CD4-positive, alpha-beta T cell treated with Interleukin-10 for 1 hour (primary cell): ENCODE measurements around the gene EYA3.
A peak's percentile ranks its signal among the peaks of the same experiment; 100 is the strongest.

Experiments used
- DNase-seq: peaks from one replicate; pipeline ENCODE4 v3.0.0-alpha.2; 2020

Gene EYA3

DNA sequence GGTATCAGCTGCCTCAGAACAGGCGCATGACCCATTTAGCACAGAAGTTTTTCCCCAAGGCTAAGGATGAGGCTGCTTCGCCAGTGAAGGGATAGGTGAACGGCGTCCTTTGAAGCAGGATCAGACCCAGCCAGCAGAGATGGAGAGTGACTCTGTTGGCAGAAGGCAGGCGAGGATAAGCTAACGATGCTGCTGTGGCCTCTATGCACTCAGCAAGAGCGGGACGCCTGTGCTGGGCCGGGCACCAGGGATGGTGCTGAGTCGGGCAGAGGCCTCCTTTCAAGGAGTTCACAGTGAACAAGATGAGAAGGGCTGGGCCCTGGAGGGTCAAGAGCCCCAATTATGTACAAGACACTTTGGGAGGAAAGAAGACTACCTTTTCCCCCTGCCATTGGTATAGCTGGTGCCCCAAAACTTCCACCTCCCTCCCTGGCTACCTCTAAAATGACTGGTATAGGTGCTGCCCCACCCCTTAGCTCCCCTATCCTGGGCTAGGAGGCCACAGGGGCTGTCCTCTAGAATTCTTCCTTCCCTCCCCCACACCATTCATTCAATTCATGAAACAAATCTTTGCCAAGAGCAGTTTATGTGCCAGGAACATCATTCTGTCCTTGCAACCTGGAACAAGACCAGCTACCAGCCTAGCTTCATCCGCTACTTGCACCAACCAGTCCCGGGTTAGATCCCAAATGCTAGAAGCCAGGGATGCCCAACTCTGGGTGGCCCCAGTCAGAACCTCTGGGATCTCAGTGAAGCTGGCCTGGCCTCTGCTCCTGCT lies 121.1 kb downstream of the EYA3 start:
- DNase-seq: no peak

DNA sequence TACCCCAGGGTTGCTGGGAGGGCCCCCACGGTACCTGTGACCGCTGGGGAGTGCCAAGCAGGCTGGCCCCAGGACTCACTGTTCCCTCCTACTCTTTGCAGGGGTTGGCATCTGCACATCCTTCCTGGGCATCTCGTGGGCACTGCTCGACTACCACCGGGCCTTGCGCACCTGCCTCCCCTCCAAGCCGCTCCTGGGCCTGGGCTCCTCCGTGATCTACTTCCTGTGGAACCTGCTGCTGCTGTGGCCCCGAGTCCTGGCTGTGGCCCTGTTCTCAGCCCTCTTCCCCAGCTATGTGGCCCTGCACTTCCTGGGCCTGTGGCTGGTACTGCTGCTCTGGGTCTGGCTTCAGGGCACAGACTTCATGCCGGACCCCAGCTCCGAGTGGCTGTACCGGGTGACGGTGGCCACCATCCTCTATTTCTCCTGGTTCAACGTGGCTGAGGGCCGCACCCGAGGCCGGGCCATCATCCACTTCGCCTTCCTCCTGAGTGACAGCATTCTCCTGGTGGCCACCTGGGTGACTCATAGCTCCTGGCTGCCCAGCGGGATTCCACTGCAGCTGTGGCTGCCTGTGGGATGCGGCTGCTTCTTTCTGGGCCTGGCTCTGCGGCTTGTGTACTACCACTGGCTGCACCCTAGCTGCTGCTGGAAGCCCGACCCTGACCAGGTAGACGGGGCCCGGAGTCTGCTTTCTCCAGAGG lies 121.9 kb downstream of the EYA3 start:
- no peak for DNase-seq

DNA sequence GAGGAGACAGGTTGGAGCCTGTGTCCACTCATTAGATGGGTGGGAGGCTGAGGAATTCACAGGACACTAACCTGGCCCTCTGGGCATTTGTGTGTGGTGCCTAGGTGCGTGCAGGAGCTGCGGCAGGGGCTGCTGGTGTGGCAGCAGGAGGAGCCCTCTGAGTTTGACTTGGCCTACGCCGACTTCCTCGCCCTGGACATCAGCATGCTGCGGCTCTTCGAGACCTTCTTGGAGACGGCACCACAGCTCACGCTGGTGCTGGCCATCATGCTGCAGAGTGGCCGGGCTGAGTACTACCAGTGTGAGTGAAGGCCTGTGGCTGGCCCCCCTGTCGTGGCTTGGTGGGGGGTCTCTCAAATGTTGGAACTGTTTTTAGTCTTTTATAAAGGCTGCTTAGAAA lies 125.0 kb downstream of the EYA3 start:
- DNase-seq: no peak

- DNase-seq: no peak
Measured at GRCh38 chr1:27961646-27962221, 126.7 kb downstream of the EYA3 start.

DNA sequence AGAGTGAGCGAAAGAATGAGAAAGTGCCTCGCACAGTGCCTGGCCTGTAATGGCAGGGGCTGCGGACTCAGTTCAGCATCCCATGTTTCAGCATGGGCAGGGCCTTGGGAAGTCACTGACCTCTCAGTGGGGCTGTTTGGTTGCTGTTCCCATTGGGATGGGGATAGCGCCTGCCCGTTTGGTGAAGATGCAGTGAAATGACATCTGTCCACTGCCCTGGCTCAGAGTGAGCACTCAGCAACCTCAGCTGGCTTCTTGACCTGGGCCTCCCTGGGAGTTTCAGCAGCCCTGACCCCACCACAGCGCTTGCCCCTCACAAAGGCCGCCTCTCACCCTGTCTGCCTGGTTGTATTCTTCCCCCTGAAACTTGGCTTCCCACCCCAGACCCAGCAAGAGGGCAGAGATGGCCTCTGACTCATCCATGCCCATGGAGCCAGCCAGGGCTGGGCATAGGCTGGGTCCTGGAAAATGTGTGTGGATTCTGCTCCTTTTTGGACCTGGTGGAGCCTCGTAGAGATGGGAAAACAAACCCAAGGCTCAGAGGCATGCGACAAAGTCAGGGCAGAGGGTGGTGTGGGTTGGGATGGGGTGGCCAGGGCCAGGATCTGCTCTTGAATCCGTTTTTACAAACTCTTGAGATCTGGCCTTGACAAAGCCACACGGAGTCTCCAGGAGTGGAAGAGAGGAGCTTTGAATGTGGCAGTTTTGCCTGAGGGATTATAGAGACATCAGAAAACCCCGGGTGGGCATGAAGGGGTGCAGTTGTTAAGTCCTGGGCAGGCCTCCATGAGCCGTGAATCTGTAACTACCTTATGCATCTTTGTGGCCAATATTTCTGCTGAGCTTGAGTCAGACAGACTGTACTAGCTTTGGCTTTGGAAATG lies 127.4 kb downstream of the EYA3 start:
- DNase-seq: no peak

- DNase-seq: peak; percentile 86
Measured at GRCh38 chr1:27959792-27960603, 128.4 kb downstream of the EYA3 start, which contains the start of gene XKR8. Gene XKR8, plus strand, starts transcription at chr1:27959973. Its CDS starts 97 bp downstream, at chr1:27960070.

DNA sequence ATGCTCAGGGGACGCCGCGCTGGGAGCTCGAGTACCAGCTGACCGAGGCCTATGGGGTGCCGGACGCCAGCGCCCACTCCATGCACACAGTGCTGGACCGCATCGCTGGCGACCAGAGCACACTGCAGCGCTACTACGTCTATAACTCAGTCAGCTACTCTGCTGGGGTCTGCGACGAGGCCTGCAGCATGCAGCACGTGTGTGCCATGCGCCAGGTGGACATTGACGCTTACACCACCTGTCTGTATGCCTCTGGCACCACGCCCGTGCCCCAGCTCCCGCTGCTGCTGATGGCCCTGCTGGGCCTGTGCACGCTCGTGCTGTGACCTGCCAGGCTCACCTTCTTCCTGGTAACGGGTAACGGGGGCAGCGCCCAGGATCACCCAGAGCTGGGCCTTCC lies 129.9 kb downstream of the EYA3 start:
- DNase-seq: no peak

- DNase-seq: no peak
Measured at GRCh38 chr1:27957655-27958054, 130.8 kb downstream of the EYA3 start.

GRCh38 chr1:27956761-27957160 lies 131.6 kb downstream of the EYA3 start:
- no peak for DNase-seq

DNA sequence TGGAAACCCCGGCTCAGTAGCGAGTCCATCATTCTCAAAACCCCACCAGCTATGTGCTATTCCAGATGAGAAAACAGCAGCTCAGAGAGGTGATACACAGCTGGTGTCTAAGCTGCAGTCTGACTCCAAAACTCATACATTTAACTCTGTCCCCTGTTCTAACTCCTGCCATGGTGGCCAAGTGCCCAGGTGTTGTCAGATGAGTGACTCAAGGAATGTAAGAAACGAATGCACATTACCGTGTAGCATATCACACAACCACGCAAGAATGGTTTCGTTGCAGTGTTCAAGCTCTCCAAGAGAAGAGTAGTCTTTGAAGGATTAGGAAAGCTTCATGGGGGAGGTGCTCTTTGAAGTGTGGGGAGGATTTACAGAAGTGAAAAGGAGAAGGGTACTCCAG lies 133.3 kb downstream of the EYA3 start:
- no peak for DNase-seq

DNA sequence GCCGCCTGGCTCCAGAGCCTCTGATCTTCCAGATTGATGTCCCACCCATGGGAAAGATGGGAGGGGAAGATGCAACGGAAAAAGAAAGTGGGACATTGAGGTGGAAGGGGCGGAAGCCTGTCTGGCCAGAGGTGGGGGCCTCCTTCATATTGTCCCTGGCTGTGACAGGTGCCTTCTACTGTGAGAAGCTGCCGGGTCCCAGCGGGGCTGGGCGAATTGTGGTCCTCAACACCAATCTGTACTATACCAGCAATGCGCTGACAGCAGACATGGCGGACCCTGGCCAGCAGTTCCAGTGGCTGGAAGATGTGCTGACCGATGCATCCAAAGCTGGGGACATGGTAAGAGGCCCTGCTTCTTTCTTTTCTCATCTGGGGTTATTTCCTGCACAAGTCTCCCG lies 134.2 kb downstream of the EYA3 start:
- DNase-seq: no peak

DNA sequence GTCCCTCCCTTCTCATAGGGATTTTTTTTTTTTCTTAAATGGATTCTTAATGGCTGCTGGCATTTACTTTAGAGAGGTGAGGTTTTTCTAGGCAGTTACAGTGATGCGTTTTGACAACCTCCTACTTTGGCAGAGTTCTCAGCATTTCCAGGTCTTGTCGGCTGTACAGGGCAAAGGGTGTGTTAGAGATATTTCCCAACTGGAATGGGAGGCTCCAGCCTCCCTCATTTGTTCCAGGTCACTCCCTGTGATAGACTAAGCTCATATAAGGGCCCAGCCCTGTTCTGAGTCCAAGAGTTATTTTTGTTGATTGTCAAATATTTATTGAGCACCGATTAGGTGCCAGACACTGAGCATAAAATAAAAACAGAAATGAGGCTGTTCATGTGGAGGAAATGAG lies 136.3 kb downstream of the EYA3 start:
- DNase-seq: no peak

DNA sequence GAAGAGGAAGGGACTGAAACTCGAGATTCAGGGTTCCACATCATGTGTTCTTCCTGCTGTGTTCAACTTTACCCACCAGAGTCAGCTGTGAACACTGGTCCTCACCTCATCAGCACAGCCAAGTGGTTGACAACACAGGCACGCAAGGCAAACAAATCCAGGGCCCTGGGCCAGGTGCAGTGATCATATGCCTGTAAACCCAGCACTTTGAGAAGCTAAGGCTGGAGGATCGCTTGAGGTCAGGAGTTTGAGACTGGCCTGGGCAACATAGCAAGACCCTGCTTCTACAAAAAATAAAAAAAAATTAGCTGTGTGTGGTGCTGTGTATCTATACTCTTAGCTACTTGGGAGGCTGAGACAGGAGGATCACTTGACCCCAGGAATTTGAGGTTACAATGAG lies 137.0 kb downstream of the EYA3 start:
- no peak for DNase-seq

- no peak for DNase-seq
Measured at GRCh38 chr1:27949027-27949426, 139.4 kb downstream of the EYA3 start.

DNA sequence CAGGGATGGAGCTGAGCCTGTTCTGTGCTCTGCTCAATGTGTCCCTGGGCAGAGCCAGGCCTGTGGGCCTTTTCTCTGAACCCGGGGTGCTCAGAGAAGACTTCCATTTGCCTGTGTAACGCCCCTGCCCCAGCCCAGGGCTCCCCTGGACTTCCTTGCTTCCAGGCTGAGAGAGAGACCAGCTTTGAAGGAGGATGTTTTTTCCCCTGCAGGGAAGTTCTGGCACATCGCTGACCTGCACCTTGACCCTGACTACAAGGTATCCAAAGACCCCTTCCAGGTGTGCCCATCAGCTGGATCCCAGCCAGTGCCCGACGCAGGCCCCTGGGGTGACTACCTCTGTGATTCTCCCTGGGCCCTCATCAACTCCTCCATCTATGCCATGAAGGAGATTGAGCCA lies 143.4 kb downstream of the EYA3 start:
- no peak for DNase-seq

GRCh38 chr1:27941671-27942540 lies 146.5 kb downstream of the EYA3 start:
- no peak for DNase-seq

DNA sequence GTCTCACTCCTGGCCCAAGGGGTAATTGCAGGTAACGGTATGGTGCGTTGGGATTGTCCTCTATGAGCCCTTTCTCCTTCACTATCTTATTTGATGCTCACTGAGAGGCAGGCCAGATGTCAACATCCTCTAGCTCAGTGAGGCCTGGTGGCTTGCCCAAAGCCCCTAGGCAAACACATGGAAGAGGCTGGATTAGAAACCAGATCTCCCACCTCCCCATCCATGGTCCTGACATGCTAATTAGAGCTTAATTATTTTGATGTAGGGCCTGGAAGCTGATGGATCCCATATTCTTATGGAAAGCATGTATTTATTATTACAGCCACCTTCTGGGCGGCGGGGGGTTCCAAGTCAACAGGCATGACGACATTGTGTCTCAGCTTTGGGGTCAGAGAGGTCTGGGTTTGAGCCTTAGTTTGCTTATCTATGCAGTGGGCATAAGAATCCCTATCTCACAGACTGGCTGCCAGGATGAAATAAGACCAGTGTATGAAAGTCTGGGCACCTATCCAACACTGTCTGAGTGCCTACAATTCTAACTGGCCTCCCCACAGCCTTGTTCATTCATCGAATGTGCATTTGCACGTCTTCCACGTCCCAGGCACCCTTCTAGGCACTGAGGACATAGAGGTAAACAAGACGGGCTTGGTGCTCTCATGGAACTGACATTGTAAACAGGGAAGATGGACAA lies 147.4 kb downstream of the EYA3 start:
- DNase-seq: no peak

DNA sequence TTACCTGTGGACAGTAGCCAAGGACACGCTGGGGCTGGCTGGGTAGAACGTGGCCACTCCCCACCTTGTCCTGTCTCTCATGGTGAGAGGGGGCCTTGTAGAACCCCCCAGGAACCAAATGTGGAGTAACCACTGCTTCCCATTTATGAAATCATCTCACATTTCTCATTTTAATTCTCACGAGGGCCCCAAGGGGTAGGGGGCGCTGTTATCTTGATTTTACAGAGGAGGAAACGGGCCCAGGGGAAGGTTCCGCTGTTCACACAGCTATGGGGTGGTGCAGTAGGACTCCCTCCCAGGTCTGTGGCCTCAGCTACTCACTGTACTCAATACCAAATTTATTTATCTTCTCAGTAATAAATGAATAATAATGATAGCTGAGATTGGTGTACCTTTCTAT lies 148.1 kb downstream of the EYA3 start:
- peak; percentile 83 for DNase-seq

DNA sequence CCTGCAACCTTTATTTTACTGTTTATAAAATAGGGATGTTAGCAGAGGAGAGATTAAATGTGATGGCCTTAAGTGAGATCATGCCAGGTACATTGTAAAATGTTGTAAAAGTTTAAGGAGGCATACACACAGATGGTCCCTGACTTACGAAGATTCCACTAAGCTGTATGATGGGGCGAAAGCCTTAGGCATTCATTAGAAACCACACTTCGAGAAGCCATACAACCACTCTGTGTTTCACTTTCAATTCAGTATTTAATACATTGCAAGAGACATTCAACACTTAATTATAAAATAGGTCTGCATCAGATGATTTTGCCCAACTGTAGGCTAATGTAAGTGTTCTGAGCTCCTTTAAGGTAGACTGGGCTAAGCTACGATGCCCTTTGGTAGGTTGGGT lies 149.9 kb downstream of the EYA3 start:
- DNase-seq: no peak

- no peak for DNase-seq
Measured at GRCh38 chr1:27937524-27937836, 150.9 kb downstream of the EYA3 start.

DNA sequence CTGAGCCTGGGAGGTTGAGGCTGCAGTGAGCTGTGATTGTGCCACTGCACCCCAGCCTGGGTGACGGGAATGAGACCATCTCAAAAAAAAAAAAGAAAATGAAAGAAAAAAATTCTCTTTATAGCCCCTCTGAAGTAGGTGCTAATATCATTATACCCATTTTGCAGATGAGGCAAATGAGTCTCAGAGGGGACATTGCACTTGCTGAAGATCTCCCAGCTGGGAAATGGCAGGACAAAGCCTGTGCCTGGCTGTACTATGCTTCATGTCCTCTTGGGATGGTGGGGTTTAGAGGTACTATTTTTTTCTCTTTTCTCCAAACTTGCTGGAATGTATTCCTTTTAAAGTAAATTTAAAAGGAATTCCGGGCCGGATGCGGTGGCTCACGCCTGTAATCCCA lies 152.0 kb downstream of the EYA3 start:
- no peak for DNase-seq
